Rectal smooth muscle tissue (tissue), 1 donor: ENCODE data around the gene AMY1B.
"Not testable (repeated sequence)": the region's sequence is repeated elsewhere in the genome, so short reads cannot be mapped to it uniquely, and the experiment has no call there.

Experiments
- H3K27ac ChIP-seq: one replicate; pipeline ENCODE4 v1.7.0; 2013; ENCODE audit warnings: low read depth, low read length, inconsistent platforms
- H3K27me3 ChIP-seq: one replicate; pipeline ENCODE4 v1.7.0; 2013; ENCODE audit warnings: low read length; ENCODE audit not compliant: control insufficient read depth, insufficient read depth
- H3K36me3 ChIP-seq: one replicate; pipeline ENCODE4 v1.7.0; 2013; ENCODE audit warnings: low read length; ENCODE audit not compliant: control insufficient read depth, insufficient read depth
- H3K4me1 ChIP-seq: one replicate; pipeline ENCODE4 v1.7.0; 2013; ENCODE audit warnings: low read length; ENCODE audit not compliant: control insufficient read depth, insufficient read depth
- H3K4me3 ChIP-seq: one replicate; pipeline ENCODE4 v1.7.0; 2013; ENCODE audit warnings: low read length
- H3K9ac ChIP-seq: one replicate; pipeline ENCODE4 v1.7.0; 2013; ENCODE audit warnings: low read length

AMY1B gene

DNA sequence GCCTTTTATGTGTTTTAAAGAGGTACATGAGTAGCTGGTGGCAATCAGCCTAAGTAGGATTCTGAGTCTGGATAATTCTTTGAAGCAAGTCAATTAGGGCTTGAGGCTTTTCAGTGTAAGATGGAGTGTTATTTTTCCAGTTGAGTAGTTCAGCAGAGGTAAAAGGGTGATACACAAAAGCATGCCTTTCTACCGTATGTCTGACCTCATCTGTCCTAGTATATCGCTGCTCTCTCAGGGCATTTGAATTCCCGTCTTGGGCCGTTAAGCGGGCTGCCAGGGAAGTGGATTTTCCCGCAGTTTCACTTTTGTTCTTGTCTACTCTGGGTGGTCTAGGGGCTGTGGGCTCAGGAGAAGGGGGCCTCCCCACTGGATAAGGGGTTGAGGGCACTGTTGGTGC lies 41.9 kb downstream of the AMY1B start:
- H3K27me3 ChIP-seq, H3K4me1 ChIP-seq, H3K36me3 ChIP-seq, H3K9ac ChIP-seq, H3K4me3 ChIP-seq, H3K27ac ChIP-seq: not testable (repeated sequence)

DNA sequence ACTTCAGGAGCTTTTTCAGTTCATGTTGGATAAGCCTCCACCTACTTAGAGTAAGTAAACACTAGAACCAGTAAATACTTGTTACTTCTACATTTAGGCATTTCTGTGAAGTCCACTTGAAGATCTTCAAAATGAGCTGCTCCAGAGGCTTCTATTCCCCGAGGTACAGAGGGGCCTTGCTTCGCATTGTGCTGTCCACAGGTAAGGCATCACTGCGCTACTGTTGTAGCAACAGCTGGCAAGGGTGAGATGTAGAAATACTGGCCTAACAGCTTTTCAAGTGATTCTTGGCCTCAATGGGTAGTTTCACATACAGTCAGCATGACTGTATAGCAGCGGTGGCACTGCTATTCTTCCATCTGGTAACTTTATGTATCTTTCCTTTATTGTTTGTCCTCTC lies 45.1 kb downstream of the AMY1B start:
- H3K27me3 ChIP-seq, H3K36me3 ChIP-seq, H3K4me3 ChIP-seq, H3K4me1 ChIP-seq, H3K9ac ChIP-seq, H3K27ac ChIP-seq: not testable (repeated sequence)

- H3K36me3 ChIP-seq, H3K27me3 ChIP-seq, H3K4me1 ChIP-seq, H3K27ac ChIP-seq, H3K9ac ChIP-seq, H3K4me3 ChIP-seq: not testable (repeated sequence)
These were observed 45.7 kb downstream of the AMY1B start for GRCh38 chr1:103650305-103650704.

GRCh38 chr1:103643908-103644307 lies 52.1 kb downstream of the AMY1B start:
- not testable (repeated sequence) for H3K36me3 ChIP-seq, H3K27me3 ChIP-seq, H3K9ac ChIP-seq

DNA sequence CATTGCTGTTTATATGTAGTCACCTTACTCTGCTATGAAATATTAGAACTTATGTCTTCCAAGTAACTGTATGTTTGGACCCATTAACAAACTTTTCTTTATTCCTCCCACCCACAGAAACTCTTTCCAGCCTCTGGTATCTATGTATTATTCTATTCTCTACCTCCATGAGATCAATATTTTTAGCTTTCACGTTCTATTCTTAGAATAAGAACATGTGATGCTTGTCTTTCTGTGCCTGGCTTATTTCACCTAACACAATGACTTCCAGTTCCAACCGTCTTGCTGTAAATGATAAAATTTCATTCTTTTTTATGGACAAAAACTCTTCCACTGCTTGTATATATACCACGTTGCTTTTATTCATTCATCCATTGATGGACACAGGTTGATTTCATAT lies 54.8 kb downstream of the AMY1B start:
- not testable (repeated sequence) for H3K4me3 ChIP-seq, H3K27me3 ChIP-seq, H3K4me1 ChIP-seq, H3K36me3 ChIP-seq, H3K9ac ChIP-seq, H3K27ac ChIP-seq

More at GRCh38 chr1:103643908-103644307, 52.1 kb downstream of the AMY1B start:
- H3K27ac ChIP-seq, H3K4me1 ChIP-seq, H3K4me3 ChIP-seq: not testable (repeated sequence)
